IPS DF 19.7 (cell line): Measurements from ENCODE around the gene TRIOBP.

Source experiments
- DNase-seq: peaks from one replicate; pipeline ENCODE4 v3.0.0-alpha.2; 2013; ENCODE audit warnings: low read depth, low spot score

Gene TRIOBP

DNA sequence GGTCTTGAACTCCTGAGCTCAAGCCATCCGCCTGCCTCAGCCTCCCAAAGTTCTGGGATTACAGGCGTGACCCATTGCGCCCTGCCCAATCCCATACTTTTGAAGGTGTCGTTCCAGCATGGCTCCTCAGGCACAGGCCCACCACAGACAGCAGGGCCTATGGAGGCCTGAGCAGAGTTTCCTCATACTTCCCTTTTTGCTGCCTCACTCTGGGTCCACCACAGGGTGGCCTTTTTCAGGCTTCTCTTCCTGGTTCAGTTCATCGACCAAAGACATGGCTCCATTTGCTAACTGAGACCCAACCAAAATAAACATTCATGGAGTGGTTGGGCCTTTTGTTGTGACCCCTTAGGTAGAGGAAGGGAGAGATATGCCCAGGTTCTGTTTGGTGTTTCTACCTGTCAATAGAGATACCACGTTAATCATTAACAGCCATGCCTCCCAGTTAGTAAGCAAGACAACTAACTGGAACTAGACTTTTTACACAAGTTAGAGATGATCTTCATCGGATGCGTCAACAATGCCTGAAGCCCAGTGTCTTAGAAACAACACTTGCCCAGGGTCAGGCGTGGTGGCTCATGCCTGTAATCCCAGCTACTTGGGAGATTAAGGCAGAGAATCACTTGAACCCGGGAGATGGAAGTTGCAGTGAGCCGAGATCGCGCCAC is 35.1 kb downstream of the TRIOBP start:
- DNase-seq: no peak

DNA sequence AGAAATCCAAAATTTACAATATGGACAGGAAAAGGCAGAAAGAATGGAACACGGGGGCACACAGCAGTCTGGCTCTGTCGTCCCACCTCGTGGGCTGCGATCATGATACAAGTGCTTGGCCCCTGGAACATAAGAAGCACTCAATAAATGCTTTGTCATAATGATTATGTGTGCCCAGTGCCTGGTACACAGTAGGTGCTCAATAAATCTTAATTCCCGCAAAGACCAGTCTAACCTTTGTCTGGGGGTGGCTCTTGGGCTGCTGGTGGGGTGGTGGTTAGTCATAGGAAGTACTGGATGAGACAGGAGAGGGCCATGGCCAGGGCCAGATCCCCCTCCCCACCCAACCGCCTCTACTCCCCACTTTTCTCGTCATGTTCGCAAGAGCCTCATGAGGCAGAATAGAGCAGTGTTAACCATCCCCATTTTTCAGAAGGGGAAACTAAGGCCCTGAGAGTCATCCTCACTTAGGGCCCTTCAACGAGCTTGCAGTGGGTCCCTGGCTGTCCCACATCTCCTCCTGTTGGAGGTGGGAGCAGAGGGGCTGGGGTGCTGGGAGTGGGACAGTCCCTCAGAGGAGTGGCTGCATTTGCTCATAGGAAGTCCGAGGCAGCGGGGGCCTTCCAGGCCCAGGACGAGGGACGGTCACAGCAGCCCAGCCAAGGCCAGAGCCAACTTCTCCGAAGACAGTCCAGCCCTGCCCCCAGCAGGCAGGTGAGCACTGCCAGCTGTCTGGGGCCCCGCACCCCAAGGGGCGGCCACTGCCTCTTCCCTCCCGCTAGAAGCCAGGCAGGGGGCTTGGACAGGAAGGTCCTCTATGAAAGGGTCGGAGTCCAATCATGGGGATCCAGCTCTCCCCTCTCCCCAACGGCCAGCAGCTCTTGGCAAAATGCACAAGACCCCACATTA is 36.1 kb downstream of the TRIOBP start:
- no peak for DNase-seq

DNA sequence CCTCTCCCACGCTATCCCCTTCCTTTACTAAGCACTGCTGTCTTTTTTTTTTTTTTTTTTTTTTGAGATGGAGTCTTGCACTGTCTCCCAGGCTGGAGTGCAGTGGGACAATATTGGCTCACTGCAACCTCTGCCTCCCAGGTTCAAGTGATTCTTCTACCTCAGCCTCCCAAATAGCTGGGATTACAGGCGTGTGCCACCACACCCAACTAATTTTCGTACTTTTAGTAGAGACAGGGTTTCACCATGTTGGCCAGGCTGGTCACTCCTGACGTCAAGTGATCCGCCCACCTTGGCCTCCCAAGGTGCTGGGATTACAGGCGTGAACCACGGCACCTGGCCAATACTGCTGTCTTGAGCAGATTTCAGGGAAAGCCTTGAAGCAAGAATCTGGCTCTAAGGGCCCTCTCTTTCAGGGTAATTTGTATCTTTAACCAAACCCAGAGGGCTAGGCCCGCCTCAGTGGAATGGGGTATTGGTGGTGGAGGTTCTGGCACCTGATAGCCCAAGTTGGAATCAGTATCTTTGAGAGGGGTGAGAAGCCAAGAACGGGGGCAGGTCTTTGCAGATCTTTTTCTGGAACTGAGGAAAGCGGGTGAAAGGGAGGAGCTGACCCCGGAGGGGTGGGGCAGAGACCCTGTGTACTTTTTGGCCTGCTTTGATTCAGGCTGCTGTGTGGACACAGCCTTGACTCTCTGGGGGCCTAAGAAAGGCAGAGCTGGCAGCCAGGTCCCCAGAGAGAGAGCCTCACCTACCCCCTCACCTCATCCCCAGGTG is 37.0 kb downstream of the TRIOBP start:
- no peak for DNase-seq

DNA sequence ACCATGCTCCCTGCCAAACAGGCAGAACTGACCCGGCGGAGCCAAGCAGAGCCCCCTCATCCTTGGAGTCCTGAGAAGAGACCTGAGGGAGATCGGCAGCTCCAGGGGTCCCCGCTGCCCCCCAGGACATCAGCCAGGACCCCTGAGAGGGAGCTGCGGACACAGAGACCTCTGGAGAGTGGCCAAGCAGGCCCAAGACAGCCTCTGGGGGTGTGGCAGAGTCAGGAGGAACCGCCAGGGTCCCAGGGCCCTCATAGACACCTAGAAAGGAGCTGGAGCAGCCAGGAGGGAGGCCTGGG is 37.5 kb downstream of the TRIOBP start:
- DNase-seq: no peak

DNA sequence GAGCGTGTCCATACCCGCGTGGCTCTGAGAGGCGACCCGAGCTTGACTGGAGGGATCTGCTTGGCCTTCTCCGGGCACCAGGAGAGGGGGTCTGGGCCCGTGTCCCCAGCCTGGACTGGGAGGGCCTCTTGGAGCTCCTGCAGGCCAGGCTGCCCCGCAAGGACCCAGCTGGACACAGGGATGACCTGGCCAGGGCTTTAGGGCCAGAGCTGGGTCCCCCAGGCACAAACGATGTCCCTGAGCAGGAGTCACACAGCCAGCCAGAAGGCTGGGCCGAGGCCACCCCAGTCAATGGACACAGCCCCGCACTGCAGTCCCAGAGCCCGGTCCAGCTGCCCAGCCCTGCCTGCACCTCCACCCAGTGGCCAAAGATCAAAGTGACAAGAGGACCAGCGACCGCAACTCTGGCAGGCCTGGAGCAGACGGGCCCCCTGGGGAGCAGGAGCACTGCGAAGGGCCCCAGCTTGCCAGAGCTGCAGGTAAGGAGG is 38.2 kb downstream of the TRIOBP start:
- DNase-seq: no peak

DNA sequence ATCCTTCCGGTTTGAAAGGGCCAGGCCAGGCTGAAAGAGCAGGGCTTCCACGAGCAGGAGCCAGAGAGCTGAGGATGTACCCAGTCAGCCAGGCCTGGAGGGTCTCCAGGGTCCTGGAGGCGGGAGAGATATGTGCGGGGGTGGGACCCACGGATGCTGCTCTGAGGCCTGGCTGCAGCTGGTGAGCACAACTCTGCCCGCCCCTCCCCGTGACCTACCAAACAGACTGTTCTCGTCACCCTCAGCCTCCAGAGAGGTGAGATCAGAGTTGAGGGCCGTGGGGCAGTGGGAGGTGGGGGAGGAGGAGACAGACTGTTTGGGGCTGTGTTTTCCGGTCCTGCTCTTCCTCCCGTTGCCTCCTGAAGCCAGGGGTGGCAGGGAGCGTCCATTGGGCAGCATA is 42.2 kb downstream of the TRIOBP start:
- DNase-seq: no peak

DNA sequence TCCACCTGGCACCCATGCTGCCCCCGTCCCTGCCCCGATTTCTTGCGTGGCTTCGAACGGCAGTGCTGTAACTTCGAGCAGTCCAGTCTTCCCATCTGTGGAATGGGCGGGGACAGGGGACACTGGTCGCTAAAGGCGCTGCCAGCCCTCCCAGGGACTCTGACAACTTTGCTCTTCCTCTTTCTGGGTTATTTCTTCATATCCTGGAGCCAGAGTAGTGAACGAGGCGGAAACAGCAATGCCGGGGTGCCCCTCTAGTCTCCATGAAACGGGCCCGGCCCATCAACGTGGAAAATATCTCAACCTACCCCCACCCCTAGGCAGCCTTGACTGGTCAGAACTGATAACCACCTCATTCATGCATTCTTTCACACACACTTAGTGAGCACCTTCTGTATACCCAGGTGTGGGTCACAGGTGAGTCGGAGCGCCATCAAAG is 42.8 kb downstream of the TRIOBP start:
- no peak for DNase-seq

DNA sequence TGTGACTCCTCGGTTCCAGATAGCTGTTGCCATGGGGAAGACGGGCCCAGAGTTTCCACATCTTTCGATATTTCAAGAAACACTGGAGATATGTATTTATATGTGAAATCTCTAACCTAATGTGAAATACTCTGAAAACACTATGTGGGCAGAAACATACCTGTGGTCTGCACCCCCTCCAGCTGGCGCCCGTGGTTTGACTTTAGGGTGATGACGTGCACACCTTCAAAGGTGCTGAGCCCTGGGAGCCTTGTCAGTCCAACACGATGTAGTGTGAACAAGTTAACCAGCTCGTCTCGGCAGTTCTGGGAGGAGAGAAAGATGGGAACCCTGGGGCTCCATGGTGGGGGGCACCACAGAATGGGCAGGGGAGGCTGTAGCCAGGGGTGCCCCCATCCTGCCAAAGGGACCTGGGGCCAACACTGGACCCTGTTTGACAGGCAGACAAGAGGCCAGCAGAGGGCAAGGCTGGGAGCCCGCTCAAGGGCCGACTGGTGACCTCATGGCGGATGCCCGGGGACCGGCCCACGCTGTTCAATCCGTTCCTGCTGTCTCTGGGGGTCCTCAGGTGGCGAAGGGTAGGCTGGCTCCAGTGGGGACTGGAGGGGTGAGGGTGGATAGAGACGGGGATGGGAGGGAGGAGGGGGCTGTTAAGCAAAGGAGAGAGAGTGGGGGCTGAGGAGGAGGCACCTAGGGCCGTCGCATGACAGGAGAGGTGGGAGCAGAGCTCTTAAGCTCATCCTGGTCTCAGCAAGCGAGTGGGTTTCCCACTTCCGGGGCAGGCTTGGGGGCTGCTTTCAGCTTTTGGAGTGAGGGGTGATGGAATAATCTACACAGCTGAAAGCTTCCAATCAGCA is 43.8 kb downstream of the TRIOBP start:
- DNase-seq: no peak

DNA sequence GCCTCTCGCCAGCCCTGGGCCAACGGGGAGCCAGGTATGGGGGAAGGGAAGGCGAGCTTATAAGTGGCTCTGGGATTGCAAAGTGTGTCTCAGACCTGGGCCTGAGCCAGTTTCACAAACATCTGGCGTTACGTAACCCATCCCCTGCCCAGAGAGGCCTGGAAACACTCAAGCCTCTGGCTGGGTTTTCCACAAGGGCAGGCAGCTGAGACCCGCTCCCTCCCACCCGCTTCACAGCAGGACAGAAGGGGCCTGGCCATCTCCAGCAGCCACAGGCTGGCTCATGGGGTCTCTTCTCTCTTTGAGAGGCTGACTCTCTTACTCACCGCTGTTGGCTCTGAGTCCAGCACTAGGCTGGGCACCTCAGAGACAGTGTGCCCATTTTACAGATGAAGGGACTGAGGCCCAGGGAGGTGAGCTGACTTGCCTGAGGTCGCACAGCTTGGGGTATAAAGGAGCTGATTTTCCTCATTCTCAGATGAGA is 44.5 kb downstream of the TRIOBP start:
- no peak for DNase-seq

DNA sequence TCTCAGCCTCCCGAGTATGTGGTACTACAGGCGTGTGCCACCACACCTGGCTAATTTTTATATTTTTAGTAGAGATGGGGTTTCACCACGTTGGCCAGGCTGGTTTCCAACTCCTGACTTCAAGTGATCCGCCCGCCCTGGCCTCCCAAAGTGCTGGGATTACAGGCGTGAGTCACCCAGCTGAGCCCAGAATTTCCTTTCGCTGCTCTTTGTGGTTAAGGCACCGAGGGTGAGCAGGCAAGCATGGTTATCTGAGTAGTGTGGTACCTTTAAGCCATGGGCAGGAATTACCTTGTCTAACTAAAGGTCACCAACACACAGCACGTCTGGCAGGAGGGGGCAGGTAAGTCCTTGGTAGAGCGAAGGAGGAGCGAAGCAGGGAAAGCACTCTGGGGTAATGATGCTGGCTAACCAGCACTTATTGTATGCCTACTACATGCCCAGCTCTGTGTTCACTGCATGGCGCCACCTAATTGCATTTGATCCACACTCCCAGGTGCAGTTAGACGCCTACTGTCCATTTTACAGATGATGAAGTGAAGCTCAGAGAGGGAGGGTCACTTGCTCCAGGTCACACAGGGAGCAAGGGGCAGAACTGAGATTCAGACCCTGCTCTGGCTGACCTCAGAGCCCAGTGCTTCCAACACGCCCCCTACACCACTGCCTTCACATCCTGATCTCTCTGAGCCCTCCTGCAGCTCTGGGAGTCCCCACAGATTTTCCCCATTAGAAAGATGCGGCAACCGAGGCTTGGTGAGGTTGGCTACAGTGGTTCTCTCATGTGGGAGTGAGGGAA is 45.7 kb downstream of the TRIOBP start:
- no peak for DNase-seq

DNA sequence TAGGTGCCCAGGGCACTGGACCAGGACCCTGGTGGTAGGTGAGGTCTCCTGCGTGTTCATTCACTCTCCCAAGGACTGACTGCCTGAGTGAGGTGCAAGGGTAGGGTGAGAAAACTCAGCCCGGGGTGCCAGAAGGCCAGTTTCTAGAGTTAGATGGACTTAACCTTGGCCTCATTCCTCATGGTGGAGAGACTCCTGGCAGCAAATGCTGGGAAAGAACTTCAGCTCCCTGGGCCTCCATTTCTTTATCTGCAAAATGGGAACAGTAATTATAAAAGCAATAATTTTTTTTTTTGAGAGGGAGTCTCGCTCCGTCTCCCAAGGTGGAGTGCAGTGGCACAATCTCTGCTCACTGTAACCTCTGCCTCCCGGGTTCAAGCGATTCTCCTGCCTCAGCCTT is 47.7 kb downstream of the TRIOBP start:
- no peak for DNase-seq

DNA sequence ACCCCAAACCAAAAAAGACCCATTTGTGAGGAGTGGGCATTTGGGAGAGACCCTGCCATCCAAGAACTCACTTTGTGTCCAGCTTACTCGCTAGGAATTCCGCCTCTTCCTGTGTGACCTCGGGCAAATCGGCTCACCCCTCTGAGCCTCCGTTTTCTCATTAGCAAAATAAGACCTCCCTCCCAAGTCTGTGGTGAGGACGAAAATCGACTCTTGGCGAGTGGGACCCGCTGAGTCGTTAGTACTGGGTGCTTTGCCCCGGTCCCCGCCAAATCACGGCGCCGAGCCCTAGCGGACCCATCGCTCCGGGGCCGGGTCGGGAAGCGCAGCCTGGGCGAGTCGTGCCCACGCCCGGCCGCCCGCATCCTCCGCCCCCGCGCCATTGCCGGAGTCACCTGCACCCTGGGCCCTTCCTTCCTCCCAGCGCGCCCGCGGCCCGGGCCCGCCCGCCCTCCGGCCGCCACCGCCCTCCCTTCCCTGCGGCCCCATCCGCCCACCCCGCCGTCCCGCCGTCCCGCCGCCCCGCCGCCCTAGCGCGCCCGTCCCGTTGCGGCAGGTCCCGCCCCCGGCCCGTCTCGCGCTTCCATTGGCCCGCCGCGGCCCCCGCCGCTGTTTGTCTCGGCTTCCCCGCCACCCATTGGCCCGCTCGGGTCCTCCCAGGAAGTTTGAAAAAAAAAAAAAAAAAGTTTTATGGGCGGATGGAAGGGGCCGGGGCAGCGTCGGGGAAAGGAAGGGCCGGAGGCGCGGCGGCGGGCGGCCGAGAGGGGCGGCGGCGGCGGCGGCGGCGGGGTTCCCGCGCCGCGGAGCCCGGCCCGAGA is 48.9 kb downstream of the TRIOBP start:
- no peak for DNase-seq

DNA sequence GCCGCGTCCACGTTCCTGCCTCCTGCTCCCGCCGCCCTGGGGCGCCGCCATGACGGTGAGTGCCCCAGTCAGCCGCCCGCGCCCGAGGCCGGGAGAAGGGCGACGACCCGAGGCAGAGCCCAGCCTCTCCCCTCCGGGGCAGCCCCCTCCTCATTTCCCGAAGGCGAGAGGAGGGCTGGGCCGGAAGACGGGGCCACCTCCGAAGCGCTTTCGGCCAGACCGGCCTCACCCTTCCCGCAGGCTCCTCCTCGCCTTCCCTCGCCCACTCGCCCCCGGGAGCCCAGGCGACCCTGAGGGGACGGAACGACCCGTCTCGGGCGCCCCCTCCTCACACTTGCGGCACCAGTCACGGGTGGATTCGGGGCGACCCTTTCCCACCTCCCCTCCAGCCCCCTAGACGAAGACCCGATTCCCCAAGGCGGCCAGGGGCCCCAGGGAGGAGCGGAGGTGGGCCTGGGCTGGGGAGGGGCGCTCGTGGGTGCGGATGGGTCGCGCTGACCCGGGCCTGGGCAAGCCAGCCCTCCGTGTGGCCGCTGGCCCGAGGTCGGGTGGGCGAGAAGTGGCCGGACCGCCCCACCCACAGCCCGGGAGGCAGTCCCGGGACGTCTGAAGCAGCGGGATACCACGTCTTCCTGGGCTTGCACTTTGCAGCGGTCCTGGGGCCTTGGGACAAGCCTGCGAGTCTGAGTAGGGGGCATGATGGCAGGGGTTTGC is 49.7 kb downstream of the TRIOBP start:
- DNase-seq: no peak

DNA sequence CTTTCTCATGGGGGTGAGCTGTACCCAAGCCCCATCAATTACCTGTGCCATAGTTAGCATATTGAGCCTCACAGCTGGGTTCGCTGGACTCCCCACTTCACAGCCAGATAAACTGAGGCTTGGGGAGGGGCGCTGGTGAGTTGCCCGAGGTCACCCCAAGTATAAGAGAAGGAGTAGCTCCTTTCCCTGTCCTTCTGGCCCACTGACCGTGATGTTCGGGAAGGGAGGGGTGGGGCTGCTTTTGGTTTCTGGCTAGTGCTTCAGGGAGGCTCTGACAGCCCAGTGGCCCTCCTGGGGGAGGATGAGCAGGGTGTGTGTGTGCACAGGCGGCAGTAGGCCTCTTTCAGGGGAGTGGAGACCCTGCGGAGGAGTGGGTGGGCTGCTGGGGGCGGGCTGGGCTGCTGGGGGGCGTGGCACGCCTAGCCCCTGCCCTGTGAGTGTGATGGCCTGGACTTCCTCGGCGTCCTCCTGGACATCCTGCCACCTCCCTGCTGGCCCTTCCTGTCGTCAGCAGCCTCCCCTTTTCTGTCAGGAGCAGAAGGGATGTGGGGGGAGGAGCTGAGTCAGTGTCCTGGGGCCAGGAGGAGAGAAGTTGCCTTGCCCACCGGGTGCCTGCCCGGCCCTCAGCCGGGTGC is 50.3 kb downstream of the TRIOBP start:
- no peak for DNase-seq

DNA sequence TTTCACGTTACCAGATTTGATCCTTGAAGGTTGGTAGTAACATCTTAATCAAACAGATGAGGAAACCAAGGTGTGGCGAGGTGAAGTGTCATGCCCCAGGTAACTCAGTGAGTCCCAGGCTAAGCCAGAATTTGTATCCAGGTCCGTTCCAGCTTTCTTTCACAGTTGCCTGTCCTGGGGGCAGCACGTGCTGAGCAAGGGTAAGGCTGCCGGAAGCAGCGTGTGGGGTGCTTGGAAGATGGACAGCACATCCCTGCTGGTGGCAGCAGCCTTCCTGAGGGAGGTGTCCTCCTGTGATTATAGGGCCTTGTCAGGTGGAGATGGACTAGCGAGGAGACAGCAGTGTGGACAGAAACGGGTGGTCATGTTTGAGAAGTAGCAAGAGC is 50.9 kb downstream of the TRIOBP start:
- DNase-seq: no peak

DNA sequence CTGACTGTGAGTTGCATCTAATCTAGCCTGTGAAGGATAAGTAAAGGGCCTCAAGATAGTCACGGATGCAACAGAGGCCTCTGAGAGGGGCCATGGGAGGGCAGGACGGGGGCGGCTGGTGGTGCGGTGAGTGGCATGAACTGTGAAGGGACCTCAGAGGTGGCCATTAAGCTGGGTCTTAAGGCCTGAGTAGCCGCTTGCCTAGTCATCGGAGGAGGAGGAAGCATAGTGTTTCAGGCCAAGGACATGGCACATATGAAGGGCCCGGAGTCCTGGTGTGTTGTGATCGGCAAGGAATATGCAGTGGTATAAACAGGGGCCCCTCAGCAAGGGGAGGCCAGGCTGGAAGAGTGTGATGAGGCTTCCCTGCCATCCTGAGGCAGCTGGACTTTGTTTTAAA is 51.8 kb downstream of the TRIOBP start:
- no peak for DNase-seq

DNA sequence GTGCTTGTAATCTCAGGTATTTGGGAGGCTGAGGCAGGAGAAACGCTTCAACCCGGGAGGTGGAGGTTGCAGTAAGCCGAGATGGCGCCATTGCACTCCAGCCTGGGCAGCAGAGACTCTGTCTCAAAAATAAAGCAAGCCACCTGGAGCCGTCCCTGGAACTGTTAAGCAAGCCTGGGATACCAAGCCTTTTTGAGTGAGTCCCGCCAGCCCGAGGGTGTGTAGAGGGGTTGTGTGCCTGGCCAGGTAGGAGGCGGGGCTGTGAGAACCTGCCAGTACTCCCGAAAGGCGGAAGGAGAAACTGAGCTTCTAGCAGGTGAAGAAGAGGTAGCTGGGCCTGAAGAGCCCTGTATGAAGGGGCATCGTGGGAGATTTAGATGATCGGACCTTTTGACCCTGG is 52.4 kb downstream of the TRIOBP start:
- DNase-seq: no peak

DNA sequence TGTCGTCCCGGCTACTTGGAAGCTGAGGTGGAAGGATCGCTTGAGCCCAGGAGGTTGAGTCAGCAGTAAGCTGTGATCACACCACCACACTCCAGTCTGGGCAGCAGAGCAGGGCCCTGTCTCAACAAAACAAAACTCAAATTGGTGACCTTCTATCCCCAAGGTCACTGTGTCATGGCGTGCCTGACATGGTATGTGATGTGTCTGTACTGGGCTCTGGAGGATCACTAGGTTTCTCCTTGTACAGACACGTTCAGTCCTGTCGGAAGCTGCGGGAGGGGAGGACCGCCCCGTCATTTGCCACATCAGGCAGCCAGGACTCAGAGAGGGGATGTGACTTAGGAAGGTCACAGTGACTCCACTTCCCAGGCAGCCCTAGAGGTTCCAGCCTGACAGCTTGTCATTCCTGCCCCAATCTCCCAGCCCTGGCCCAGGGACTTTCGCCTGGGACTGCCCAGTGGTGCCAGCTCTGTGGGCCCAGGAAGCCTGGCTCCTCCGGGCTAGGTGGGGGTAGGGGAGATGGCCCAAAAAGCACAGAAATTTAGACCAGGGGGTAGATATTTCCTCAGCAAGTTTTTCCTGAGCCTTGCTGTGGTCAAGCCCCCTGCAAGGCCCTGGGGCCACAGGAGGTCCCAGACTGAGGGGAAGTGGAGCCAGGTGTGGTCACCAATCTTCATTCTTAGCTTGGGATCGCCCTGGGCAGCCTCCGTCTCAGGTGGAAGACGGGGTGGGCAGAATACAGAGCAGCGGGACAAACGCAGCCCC is 53.2 kb downstream of the TRIOBP start:
- no peak for DNase-seq
